ES-I3 (cell line): ENCODE measurements around the gene DDX31.
"Not testable (repeated sequence)": the region's sequence is repeated elsewhere in the genome, so short reads cannot be mapped to it uniquely, and the experiment has no call there.

Experiments
- H3K36me3 ChIP-seq: 2 replicates; pipeline ENCODE4 v1.6.1; 2013; ENCODE audit warnings: mild to moderate bottlenecking, low read length, control low read depth, moderate library complexity; ENCODE audit not compliant: insufficient read depth
- H3K4me1 ChIP-seq: 2 replicates; pipeline ENCODE4 v1.6.1; 2013; ENCODE audit warnings: mild to moderate bottlenecking, control low read depth, low read length; ENCODE audit not compliant: insufficient read depth
- H3K9ac ChIP-seq: 2 replicates; pipeline ENCODE4 v1.6.1; 2013; ENCODE audit warnings: low read depth, mild to moderate bottlenecking, low read length, moderate library complexity
- H3K9me3 ChIP-seq: 2 replicates; pipeline ENCODE4 v1.6.1; 2013; ENCODE audit warnings: mild to moderate bottlenecking, low read length, moderate library complexity; ENCODE audit not compliant: control insufficient read depth, insufficient read depth

Gene DDX31

DNA sequence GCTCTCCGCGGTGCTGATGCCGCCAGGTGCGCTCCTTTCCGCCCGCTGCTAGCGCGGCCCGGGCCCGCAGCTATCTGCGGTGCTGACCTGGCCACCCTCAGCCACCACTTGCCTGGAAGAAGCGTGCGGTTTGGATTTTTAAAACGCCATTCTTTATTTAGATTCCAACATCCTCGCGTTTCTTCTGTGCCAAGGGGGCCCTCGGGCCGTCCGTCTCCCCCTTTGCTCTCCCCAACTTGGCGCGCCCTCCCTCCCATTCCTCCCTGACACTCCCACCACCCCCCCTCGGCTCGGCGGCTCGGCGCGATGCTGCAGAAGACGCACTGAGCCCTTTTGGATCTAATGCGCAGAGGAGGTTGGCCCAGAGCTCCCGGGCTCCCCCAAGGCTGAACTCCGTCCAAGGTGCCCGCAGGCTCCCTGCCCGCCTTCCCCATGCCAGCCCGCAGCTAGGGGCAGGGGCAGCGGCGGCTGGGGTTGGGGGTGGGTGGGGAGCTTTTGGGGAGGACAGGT, 87.5 kb downstream of the DDX31 start, which contains the start of gene BARHL1:
TSS of gene BARHL1 (plus strand) at position 331 of the 510 bp plus-strand sequence. CDS start 192 bp downstream, outside the sequence.
- Histone ChIP-seq H3K4me1 (peaks cover 13% of the 10 kb centered on the region), H3K9me3 (no peaks in the 10 kb centered on the region), H3K9ac (no peak within 1 kb of the TSS; the same call in 1 of the 2 replicates), H3K36me3 (no peaks in the 10 kb centered on the region)

DNA sequence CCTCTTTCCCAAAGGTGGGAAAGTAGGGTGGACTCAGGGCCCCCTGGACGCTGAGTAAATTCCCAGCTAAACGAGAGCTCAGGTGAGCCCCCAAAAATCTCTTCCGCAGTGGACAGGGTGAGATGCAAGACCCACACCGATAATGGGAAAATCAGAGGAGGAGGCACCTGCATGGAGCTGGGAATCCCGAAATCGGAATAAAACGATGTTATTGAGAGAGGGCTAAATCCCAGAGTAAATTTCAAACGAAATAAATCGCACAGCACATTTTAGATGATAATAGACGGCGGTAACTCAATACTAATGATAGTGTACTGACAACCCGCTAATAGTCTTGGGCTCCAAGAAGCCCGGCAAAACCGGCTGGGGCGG, 90.4 kb downstream of the DDX31 start:
- H3K36me3 ChIP-seq: no peaks in the 10 kb centered on the region
- H3K4me1 ChIP-seq: no peaks in the 10 kb centered on the region; the same call in 1 of the 2 replicates
- no peaks in the 10 kb centered on the region for H3K9me3 ChIP-seq
- no peak overlapping the region for H3K9ac ChIP-seq

DNA sequence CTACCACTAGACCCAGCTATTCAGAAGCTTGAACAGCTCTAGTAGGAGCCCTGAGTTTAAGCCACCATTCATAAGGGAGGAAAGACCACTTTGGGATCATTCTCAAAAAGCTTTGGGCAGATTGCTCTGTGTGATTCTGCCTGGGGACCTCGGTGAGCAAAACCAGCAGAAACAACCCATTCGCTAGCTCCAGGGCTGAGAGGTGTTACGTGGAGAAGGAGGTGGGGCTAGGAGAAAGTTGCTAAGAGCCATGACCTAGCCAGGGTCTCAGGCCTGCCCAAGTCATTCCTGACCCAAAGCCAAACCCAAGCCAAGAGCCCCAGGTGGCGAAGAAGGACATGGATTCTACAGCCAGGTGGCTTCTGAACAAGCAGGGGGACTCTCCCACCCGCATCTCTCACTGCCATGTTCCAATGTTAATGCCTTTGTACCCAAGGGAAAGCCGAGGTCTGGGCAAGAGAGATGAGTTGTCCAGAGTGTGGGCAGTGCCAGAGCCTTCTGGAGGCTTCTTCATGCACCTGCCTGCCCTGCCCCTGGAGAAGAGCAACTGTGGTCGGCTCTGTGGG, 91.3 kb downstream of the DDX31 start:
- Histone ChIP-seq H3K9me3 (no peaks in the 10 kb centered on the region), H3K36me3 (no peaks in the 10 kb centered on the region), H3K9ac (no peak overlapping the region), H3K4me1 (no peaks in the 10 kb centered on the region)

GRCh38 chr9:132577119-132577518, 92.7 kb downstream of the DDX31 start:
- H3K4me1 ChIP-seq: no peaks in the 10 kb centered on the region
- H3K36me3 ChIP-seq: no peaks in the 10 kb centered on the region
- H3K9me3 ChIP-seq: no peaks in the 10 kb centered on the region
- H3K9ac ChIP-seq: no peak overlapping the region

- Histone ChIP-seq H3K36me3 (no peaks in the 10 kb centered on the region), H3K9ac (no peak overlapping the region), H3K9me3 (no peaks in the 10 kb centered on the region), H3K4me1 (no peaks in the 10 kb centered on the region)
Observed at GRCh38 chr9:132575811-132576210, 94.0 kb downstream of the DDX31 start.

DNA sequence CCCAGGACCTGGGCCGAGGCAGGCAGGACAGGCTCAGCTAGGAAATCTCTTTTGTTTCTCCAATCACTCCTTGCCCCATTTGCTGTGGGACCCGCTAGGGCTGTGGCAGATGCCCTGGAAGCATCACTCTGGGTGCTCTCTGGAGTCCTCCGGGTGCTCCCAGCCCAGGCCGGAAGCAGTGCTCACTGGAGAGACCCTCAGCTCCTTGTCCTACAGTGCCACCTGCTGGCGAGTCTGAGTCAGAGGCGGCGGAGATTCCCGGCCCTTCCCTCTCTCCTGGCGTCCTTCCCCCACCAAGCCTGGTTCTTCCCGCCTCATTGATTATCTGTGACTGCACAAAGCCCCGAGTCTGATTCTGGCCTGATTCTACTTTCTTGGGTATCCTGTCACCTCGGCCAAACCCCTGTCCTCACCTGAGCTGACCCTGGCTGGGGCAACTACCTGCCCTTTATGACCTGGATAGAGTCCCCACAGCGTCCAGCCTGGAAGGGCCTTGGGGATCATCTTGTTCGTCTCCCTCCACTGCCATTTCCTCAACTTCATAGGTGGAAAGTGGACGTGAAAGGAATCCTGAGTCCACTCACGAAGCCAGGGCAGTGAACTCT, 94.7 kb downstream of the DDX31 start:
- Histone ChIP-seq H3K9ac (no peak overlapping the region), H3K36me3 (no peaks in the 10 kb centered on the region), H3K9me3 (no peaks in the 10 kb centered on the region), H3K4me1 (no peaks in the 10 kb centered on the region)

DNA sequence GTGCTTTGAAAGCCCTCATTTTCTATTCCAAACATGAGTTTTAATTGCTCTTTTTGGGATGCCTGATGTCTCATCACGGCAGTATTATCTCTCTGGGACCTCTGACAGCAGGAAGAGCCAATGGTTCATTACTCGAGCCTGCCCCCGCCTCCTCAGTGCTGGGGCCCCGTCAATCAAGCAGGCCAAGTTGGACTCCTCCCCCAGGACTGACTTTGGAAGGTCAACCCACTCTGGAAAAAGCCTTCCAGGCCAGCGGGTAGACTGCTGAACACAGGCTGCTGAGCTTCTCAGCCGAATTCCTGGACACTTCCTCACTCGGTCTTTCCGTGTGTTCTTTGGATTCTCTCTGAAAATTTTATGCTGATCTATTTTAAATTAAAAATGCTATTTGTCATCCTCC, 96.9 kb downstream of the DDX31 start:
- Histone ChIP-seq H3K4me1 (no peaks in the 10 kb centered on the region), H3K9me3 (no peaks in the 10 kb centered on the region), H3K36me3 (no peaks in the 10 kb centered on the region), H3K9ac (no peak overlapping the region)

DNA sequence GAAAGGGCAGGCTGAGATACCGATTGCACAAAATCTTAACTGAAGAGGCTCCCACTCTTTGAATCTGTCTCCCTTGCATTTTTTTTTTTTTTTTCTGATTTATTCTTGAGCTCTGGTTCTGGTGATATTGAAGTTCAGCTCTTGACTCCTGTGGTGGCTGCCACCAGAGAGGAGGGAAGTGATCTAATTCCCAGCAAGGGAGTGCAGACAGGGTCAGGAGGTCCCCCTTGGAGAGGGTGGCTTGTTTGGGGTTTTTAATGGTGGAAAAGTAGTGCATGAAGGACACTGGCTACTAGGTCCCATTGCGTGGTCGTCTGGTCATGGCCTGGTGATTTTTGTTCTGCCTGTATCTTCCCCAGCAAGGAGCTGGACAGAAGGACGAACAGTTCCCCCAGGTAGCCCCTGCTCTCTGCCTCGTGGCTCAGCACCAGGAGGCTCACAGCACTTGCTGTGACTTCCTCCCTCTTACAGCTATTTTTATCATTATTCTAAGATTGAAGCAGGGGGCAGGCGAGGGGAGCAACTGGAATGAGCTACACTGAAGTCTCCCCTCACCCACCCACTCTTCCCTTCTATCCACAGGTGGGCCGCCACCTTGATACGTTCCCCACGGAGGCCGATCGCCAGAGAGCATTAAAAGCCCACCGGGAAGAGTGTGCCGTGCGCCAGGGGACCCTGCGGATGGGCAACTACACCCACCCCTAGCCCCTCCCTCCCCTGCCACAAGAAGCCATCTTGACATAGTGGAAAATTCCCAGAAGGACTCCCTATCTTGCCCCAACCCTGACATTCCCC, 97.8 kb downstream of the DDX31 start:
- Histone ChIP-seq H3K9ac (no peak overlapping the region), H3K9me3 (no peaks in the 10 kb centered on the region), H3K4me1 (no peaks in the 10 kb centered on the region), H3K36me3 (no peaks in the 10 kb centered on the region)

- not testable (repeated sequence) for H3K9me3 ChIP-seq, H3K36me3 ChIP-seq, H3K4me1 ChIP-seq, H3K9ac ChIP-seq
Observed at GRCh38 chr9:132568787-132569186, 101.0 kb downstream of the DDX31 start.

DNA sequence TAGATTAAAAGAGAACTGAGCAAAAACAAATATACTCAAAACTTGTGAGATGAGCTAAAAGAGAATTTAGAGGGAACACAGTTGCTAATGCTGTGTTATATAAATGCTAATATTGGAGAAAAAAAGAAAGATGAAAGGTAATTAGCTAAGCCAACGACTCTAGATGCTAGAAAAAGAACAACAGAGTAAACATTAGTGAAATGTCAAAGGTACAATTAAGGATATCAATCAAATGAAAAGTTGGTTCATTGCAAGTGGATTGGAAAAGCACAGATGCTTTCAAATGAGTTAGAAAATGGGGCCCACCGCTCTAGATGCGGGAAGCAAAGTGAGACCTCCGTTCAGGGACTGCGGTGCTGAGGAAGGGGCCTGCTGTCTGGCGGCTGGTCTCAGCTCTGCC, 105.3 kb downstream of the DDX31 start:
- Histone ChIP-seq H3K36me3 (no peaks in the 10 kb centered on the region), H3K4me1 (no peaks in the 10 kb centered on the region), H3K9me3 (0 out of 2 replicates have a peak, but pooled peaks cover 3% of the 10 kb centered on the region), H3K9ac (no peak overlapping the region)

GRCh38 chr9:132562306-132562573, 107.5 kb downstream of the DDX31 start:
- H3K4me1 ChIP-seq: no peaks in the 10 kb centered on the region
- H3K36me3 ChIP-seq: no peaks in the 10 kb centered on the region
- no peak overlapping the region for H3K9ac ChIP-seq
- H3K9me3 ChIP-seq: 0 out of 2 replicates have a peak, but pooled peaks cover 5% of the 10 kb centered on the region

GRCh38 chr9:132560616-132561202, 109.1 kb downstream of the DDX31 start:
- Histone ChIP-seq H3K9me3 (0 out of 2 replicates have a peak, but pooled peaks cover 5% of the 10 kb centered on the region), H3K36me3 (no peaks in the 10 kb centered on the region), H3K4me1 (no peaks in the 10 kb centered on the region), H3K9ac (no peak overlapping the region)

DNA sequence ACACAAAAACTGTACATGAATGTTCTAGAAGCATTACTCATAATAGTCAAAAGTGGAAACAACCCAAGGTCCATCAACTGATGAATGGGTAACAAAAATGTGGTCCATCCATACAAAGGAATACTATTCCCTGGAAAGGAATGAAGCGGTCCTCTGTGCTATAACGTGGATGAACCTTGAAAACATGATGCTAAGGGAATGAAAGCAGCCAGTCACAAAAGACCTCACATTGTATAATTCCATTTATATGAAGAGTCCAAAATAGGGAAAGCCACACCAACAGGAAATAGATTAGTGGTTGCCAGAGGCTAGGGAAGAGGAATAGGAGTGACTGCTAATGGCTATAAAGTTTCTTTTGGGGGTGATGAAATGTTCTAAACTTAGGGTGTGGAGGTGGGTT, 110.1 kb downstream of the DDX31 start:
- Histone ChIP-seq H3K4me1 (no peaks in the 10 kb centered on the region), H3K36me3 (no peaks in the 10 kb centered on the region), H3K9me3 (0 out of 2 replicates have a peak, but pooled peaks cover 5% of the 10 kb centered on the region), H3K9ac (no peak overlapping the region)

- H3K36me3 ChIP-seq: no peaks in the 10 kb centered on the region
- no peak overlapping the region for H3K9ac ChIP-seq
- H3K4me1 ChIP-seq: no peaks in the 10 kb centered on the region
- H3K9me3 ChIP-seq: 0 out of 2 replicates have a peak, but pooled peaks cover 5% of the 10 kb centered on the region
Observed at GRCh38 chr9:132557159-132557558, 112.6 kb downstream of the DDX31 start.
